ENCODE measurements around the gene DMXL1. TPM values are rescaled to one million over a fixed set of nuclear protein-coding genes. Genes with fewer than 3 reads are reported as not detected.

Gene DMXL1
- total and polyA plus RNA-seq, 8 donors = 37.5 to 48.3 (median 42.4) TPM

DNA sequence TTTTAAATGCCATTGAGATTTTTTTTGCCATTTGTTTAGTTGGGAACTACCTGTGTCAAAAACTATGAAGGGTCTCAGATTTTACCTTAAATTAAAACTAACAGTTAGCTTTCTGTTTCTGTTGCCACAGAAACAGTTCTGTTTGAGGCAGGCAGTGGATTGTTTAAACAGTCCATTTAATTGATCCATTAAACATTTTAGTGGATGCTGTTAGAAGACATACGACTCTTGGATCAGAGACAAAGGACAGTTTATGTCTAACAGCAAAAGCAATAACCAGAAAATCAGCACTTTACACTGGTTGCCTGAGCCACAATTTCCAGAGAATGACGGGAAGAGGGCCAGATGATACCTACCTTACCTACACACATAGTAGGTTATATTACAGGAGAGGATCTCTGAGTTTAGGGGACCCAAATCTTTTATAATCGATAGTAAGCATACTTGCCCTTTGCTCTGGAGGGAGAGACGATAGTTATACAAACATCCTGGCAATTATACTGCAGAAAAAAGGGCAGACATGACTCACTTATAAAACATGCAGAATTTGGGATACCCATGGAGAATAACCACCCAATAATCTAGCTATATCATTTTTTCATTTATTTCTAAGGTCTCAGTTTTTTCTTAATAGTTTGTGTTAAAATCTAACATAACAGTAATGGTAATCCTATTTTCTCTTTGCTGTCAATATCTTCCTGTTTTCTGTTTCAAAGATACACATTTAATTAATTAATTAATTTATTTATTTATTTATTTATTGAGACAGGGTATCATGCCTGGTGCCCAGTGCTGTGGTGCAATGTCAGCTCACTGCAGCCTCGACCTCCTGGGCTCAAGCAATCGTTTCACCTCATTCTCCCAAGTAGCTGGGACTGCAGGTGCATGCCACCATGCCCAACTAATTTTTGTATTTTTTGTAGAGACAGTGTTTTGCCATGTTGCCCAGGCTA is 148.2 kb downstream of the DMXL1 start:
- H3K4me1 ChIP-seq = no peaks in the 10 kb centered on the region
- H3K27ac ChIP-seq = no peak overlapping the region
- ATAC-seq = no peak
- TF ChIP-seq, protein P1, sequence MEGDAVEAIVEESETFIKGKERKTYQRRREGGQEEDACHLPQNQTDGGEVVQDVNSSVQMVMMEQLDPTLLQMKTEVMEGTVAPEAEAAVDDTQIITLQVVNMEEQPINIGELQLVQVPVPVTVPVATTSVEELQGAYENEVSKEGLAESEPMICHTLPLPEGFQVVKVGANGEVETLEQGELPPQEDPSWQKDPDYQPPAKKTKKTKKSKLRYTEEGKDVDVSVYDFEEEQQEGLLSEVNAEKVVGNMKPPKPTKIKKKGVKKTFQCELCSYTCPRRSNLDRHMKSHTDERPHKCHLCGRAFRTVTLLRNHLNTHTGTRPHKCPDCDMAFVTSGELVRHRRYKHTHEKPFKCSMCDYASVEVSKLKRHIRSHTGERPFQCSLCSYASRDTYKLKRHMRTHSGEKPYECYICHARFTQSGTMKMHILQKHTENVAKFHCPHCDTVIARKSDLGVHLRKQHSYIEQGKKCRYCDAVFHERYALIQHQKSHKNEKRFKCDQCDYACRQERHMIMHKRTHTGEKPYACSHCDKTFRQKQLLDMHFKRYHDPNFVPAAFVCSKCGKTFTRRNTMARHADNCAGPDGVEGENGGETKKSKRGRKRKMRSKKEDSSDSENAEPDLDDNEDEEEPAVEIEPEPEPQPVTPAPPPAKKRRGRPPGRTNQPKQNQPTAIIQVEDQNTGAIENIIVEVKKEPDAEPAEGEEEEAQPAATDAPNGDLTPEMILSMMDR (IDR thresholded peaks at IDR 0.05) = no peak
- intact Hi-C loops (cut with DNase I) = no loop called here
- no peaks in the 10 kb centered on the region for H3K9me3 ChIP-seq
- no peak overlapping the region for H3K4me3 ChIP-seq
- H3K36me3 ChIP-seq = peaks cover 0 to 34% of the 10 kb centered on the region in 2 donors
- DNase-seq = no peak
- no peaks in the 10 kb centered on the region for H3K27me3 ChIP-seq

DNA sequence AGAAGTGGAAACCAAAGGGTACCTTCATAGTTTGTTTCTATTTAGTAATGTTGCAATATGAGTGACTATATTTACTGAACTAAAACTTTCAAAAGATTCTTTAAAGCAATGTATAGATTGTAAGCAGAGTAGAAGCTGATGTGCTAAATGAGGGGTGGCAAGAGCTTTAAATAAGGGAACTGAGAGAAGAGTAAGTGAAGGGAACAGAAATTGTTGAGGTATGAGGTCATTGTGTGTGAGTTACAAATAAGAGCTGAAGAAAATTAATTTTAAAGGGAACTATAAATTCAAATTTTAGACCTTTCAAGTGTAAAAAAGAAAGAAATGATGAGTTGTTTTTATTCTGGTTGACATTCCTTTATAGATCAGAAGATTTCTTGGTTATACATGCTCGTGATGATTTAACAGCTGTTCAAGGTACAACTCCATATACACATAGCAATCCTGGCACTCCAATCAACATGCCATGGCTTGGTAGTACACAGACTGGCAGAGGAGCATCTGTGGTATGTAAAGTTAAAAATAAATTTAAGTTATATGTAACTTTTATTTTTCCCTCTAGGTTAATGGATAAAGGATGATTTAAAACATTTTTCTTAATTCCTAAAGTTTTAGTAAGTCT is 149.8 kb downstream of the DMXL1 start:
- H3K4me1 ChIP-seq = no peaks in the 10 kb centered on the region
- TF ChIP-seq, protein P1 (IDR thresholded peaks at IDR 0.05) = no peak
- H3K27ac ChIP-seq = no peak overlapping the region
- no peaks in the 10 kb centered on the region for H3K27me3 ChIP-seq
- DNase-seq = no peak
- H3K4me3 ChIP-seq = no peak overlapping the region
- H3K36me3 ChIP-seq = peaks cover 0 to 38% of the 10 kb centered on the region in 2 donors
- H3K9me3 ChIP-seq = no peaks in the 10 kb centered on the region
- no peak for ATAC-seq
- intact Hi-C loops (cut with DNase I) = no loop called here

DNA sequence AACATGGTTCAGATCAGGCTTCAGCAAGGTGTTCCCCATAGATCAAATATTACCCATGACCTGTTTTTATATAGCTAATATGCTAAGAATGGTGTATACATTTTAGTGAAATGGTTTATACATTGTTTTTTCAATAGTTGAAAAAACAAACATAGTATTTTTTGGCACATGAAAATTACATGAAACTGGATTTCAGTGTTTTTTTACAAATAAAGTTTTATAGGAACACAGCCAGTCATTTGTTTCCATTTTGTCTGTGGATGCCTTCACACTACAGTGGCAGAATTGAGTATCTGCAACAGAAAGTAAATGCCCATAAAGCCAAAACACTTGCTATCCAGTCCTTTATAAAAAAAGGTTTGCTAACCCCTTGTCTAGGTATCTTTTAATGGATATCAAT is 150.4 kb downstream of the DMXL1 start:
- ATAC-seq = no peak
- no peaks in the 10 kb centered on the region for H3K9me3 ChIP-seq
- TF ChIP-seq, protein P1 (IDR thresholded peaks at IDR 0.05) = no peak

GRCh38 chr5:119229950-119230349 is 159.1 kb downstream of the DMXL1 start:
- TF ChIP-seq, protein P1 (IDR thresholded peaks at IDR 0.05) = no peak
- Histone ChIP-seq H3K4me1 (no peaks in the 10 kb centered on the region), H3K27me3 (no peaks in the 10 kb centered on the region), H3K27ac (no peak overlapping the region), H3K9me3 (no peaks in the 10 kb centered on the region), H3K4me3 (no peak overlapping the region), H3K36me3 (peaks cover 0 to 25% of the 10 kb centered on the region in 2 donors)
- ATAC-seq = no peak
- intact Hi-C loops (cut with DNase I) = no loop called here
- DNase-seq = no peak

More for the DNA sequence above, 150.4 kb downstream of the DMXL1 start:
- H3K27ac ChIP-seq = no peak overlapping the region
- no peaks in the 10 kb centered on the region for H3K27me3 ChIP-seq
- H3K4me3 ChIP-seq = no peak overlapping the region
- peaks cover 0 to 40% of the 10 kb centered on the region in 2 donors for H3K36me3 ChIP-seq
- no peaks in the 10 kb centered on the region for H3K4me1 ChIP-seq
- no peak for DNase-seq
- intact Hi-C loops (cut with DNase I) = no loop called here
